GM21528 (cell line): ENCODE data around the gene CYTH1.
"Not testable (repeated sequence)": the region's sequence is repeated elsewhere in the genome, so short reads cannot be mapped to it uniquely, and the experiment has no call there.

Experiments
- ATAC-seq: cut with Tn5 transposase; IDR thresholded peaks from one replicate; pipeline ENCODE4 v1.9.1; 2021; ENCODE audit warnings: mild to moderate bottlenecking, moderate library complexity; ENCODE audit not compliant: unreplicated experiment, low FRiP score

CYTH1 gene

GRCh38 chr17:78765821-78766220 lies 16.3 kb downstream of the CYTH1 start:
- no peak for ATAC-seq

DNA sequence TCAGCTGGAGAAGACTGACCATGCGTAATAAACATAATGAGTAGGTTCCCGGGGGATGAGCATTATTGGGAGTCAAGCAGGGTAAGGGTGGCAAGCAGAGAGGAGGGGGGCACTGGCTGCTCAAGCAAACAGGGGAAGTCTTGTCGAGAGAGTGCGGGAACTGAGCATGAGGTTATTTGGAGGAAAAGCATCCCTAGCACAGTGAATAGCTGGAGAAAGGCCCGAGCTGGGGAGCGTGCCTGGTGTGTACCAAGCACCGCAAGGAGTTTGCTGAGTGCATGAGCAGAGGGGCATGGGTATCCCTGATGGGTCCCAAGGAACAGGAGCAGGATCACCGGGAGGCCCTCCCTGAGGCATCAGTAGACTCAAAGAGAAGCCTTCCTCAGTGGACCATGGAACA lies 17.2 kb downstream of the CYTH1 start:
- no peak for ATAC-seq

DNA sequence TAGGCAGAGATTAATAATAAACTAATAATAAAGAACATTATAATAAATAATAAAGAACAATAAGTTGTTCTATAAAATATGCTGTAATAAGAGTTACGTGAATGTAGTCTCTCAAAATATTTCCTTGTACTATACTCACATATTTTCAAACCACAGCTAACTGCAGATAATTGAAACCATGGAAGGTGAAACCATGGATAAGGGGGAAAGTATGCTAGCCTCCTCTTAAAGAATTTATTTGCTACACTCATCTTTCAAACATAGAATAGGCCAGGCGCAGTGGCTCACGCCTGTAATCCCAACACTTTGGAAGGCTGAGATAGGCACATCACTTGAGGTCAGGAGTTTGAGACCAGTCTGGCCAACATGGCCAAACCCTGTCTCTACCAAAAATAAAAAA lies 18.5 kb downstream of the CYTH1 start:
- no peak for ATAC-seq

GRCh38 chr17:78761789-78762406 lies 20.2 kb downstream of the CYTH1 start:
- no peak for ATAC-seq

DNA sequence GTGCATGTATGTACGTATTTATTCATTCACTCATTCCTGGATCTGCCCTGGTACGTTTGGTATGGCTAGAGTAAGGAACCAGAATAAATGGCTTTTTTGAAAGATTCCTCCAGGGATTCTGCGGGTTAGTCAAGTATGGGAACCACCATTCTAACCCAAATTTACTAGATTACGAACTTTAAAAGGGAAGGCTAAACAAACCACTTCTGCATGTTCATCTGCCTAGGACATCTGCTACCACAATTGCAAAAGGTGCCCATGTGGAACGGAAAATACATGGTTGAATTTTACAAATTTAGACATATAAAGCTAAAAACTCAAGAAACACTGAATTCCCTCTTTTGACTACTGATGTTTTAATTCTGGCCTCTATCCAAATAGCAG lies 22.1 kb downstream of the CYTH1 start:
- no peak for ATAC-seq

DNA sequence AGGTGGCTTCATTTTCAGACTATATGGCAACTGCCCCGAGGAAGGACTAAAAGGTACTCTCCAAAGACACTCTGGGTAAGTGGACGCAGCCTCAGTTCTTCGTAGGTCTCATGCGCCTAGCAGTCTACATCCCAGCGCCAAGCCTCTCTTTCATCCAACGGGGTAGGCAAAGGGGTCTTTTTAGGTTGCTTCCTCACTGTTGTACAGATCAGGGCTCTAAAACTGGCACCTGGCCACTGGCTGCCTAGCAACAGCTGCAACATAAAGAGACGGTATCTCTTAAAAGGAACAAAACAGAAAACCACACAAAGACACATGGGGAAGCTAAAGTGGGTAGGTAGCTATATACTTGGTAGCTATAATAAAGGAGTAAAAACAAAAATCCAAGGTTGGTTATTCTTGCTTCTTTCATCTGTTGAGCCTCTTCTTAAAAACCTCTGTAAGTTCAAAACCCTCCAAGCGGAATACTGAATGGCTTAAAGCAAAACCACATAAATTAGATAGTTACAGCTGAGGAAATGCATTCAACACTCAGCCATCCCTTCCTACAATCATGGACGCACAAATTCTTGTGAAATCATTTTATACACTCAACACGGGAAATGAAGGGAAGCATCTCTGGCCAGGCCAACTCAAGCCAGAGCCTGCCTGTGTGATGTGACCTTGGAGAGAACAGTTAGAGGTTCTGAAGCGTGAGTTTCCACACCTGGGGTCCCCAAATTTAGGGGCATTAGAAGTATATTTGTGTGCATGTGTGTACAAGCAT lies 22.7 kb downstream of the CYTH1 start:
- no peak for ATAC-seq

GRCh38 chr17:78753316-78754250 lies 28.5 kb downstream of the CYTH1 start:
- no peak for ATAC-seq

DNA sequence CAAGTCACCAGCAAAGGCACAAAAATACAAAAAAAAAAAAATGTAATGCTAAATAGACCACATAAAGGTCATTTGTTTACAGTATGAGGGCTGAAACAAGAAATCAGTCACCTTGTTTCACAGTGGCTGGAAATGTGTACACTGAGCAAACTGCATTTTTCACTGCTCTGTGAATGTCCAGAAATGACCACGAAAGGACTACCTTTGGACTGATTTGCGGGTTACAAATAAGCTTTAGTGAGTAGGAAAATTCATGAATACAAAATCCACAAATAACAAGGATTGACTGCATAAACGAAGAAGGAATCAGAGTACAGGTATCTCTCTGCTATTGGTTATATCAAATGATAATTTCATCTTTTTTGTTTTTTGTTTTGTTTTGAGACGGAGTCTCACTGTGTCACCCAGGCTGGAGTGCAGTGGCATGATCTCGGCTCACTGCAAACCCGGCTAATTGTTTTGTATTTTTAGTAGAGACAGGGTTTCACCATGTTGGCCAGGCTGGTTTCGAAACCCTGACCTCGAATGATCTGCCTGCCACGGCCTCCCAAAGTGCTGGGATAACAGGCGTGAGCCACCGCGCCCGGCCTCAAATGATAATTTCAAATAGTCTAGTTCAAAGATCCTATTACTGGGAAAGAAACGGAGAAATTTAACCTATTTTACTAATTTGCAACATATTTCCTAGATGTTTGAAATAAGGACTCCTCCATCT lies 30.5 kb downstream of the CYTH1 start:
- no peak for ATAC-seq

DNA sequence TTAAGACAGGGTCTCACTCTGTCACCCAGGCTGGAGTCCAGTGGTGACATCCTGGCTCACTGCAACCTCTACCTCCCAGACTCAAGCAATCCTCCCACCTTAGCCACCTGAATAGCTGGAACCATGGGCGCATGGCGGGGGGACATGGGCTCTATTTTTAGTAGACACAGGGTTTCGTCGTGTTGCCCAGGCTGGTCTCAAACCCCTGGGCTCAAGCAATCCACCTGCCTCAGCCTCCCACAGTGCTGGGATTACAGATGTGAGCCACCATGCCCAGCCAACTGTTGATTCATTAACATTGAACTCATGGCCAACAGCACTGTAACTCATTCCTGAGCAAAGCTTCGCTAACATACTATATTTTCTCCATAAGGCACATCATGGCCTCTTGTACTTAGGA lies 31.1 kb downstream of the CYTH1 start:
- not testable (repeated sequence) for ATAC-seq

DNA sequence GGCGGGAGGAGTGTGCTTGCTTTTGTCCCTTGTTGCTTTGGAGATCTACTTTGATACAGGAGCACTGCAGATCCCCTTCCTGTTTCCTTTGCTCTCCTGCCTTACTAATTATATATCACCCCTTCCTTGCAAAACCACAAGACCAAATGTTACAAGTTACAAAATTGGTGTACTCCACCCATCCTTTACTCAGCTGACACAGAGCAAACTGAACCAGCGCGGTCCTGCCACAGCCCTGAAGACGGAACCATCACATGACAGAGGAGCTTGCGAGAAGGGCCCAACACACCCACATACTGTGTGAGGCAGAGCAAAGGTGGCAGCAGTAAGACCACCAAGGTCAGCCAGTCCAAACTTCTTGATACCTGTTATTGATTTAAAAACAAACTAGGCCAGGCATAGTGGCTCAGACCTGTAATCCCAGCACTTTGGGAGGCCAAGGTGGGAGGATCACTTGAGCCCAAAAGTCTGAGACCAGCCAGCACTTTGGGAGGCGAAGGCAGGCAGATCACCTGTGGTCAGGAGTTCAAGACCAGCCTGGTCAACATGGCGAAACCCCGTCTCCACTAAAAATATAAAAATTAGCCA lies 33.2 kb downstream of the CYTH1 start:
- ATAC-seq = no peak

- peak; percentile 55 for ATAC-seq
Observed at GRCh38 chr17:78748048-78748729, 33.9 kb downstream of the CYTH1 start.

DNA sequence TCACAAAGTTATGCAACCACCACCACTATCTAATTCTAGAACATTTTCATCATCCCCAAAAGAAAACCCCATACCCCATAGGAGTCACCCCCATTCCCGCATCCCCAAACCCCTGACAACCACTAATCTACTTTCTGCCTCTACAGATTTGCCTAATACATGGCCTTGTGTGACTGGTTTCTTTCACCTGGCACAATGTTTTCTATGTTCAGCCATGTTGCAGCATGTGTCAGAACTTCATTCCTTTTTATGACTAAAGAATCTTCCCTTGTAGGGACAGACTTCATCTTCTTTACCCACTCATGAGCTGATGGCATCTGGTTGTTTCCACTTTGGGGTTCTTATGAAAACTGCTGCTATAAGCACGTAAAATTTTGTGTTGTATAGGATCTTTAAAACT lies 34.6 kb downstream of the CYTH1 start:
- peak; percentile 4 for ATAC-seq

DNA sequence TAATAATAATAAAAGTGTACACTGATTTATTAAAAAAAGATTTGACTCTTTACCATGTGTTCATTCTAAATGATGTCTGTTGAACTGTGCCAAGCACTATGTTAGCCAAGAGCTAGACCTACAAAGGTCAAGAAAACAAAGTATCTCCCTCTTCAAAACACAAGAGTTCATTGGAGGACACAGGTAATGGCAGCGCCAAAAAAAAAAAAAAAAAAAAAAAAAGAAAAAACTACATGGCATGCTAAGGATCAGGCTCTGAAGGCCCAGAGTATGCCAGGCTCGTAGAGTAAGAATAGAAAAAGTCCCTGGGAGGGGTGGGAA lies 35.2 kb downstream of the CYTH1 start:
- no peak for ATAC-seq

DNA sequence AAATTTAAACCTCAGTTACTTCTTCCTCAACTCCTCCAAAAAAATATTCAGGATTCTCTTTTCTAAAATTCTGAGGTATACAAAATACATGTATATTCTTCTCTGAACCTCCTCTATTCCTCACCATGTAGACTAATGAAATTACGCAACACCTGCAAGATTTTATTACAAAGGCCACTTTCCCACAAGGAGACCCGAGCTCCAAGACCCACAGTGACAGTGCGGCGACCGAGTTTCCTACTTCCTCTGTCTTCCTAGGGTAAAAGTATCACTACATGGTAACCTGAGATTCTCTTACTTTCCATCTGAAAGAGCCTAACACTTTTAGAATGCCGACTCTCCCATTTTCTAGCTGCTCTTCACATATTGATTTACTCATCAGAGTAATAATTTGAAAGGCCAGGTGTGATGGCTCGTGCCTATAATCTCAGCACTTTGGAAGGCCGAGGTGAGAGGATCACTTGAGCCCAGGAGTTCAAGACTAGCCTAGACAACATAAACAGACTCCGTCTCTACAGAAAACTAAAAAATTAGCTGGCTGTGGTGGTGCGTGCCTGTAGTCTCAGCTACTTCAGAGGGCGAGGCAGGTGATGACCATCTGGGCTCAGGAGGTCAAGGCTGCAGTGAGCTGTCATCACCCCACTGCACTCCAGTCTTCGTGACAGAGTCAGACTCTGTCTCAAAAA lies 35.7 kb downstream of the CYTH1 start:
- ATAC-seq = no peak

GRCh38 chr17:78745407-78746088 lies 36.5 kb downstream of the CYTH1 start:
- ATAC-seq = no peak

- ATAC-seq = no peak
Observed at GRCh38 chr17:78742901-78743300, 39.2 kb downstream of the CYTH1 start.

- no peak for ATAC-seq
Observed at GRCh38 chr17:78741644-78742284, 40.3 kb downstream of the CYTH1 start.

GRCh38 chr17:78739331-78739931 lies 42.6 kb downstream of the CYTH1 start:
- ATAC-seq = no peak
